Aorta (tissue), 5 donors: ENCODE data around the gene ZNF385B. TPM values are rescaled to one million over a fixed set of nuclear protein-coding genes. Genes with fewer than 3 reads are reported as not detected.

Source experiments
- ATAC-seq: fragments of 200-7000 bp; cut with Tn5 transposase; one replicate; pipeline ENCODE4 v1.9.1; 2022; ENCODE audit warnings: moderate library complexity; ENCODE audit not compliant: low FRiP score
- DNase-seq, 2 donors: peaks; one replicate each; pipeline ENCODE4 v3.0.0-alpha.2; 2020
- H3K27ac ChIP-seq, 2 donors: one replicate each; pipeline ENCODE4 v1.5.1; 2013; ENCODE audit warnings: low read length in 2 of 2, mild to moderate bottlenecking in 2 of 2, moderate library complexity in 2 of 2, control low read depth in 1 of 2, inconsistent platforms in 1 of 2, low read depth in 1 of 2
- H3K27me3 ChIP-seq, 2 donors: one replicate each; pipeline ENCODE4 v1.6.1; 2013; ENCODE audit warnings: control low read depth in 1 of 2, low read length in 1 of 2, mild to moderate bottlenecking in 1 of 2, moderate library complexity in 1 of 2; ENCODE audit not compliant: insufficient read depth in 2 of 2, control insufficient read depth in 1 of 2
- H3K36me3 ChIP-seq, 2 donors: one replicate each; pipeline ENCODE4 v1.6.1; 2013; ENCODE audit warnings: control low read depth in 1 of 2, low read length in 1 of 2, mild to moderate bottlenecking in 1 of 2; ENCODE audit not compliant: insufficient read depth in 2 of 2, control insufficient read depth in 1 of 2
- H3K4me1 ChIP-seq, 2 donors: one replicate each; pipeline ENCODE4 v1.6.1; 2013; ENCODE audit warnings: low read length in 2 of 2, control low read depth in 1 of 2, mild to moderate bottlenecking in 1 of 2, moderate library complexity in 1 of 2; ENCODE audit not compliant: insufficient read depth in 2 of 2, control insufficient read depth in 1 of 2
- H3K4me3 ChIP-seq, 2 donors: one replicate each; pipeline ENCODE4 v1.5.1; 2013; ENCODE audit warnings: low read length in 2 of 2, control low read depth in 1 of 2, mild to moderate bottlenecking in 1 of 2
- H3K9me3 ChIP-seq: one replicate; pipeline ENCODE4 v1.6.1; 2013; ENCODE audit warnings: mild to moderate bottlenecking, low read length; ENCODE audit not compliant: control insufficient read depth
- WGBS, 2 donors: extraction: QIAGEN DNeasy Blood & Tissue Kit; methylation state at CpG; one replicate each; pipeline ENCODE4 v1.1.7; 2013; 5-methylcytosine and 5-hydroxymethylcytosine counted together
- intact Hi-C, 2 donors: fragments of 100-400 bp; cut with DNase I; formaldehyde crosslinking; loops; one replicate each; pipeline versions ENCODE4 v1.14.2 to v1.15.0; 2022
- polyA plus RNA-seq, 2 donors: library from polyadenylated mRNA; stranded (reverse); fragments of 200-250 nt; gene quantifications; one replicate each; pipeline ENCODE4 v1.2.3, GENCODE V29; 2013
- total RNA-seq, 2 donors: library from RNA; stranded (reverse); fragmentation: NEBNext Ultra II Directional; extraction: Animal tissue kit (Norgen Biotek cat#: 25700); gene quantifications; one replicate each; pipeline ENCODE4 v1.2.1, GENCODE V29; 2021
- donor health status: healthy with polysubstance abuse.
- donor health status: Bipolar disorder and iron deficiency.
- donor health status: DM: no; HTN: no; CAD: no.
- donor health status: DM: no; HTN: no; CAD: no.
- donor health status: DM: yes; HTN: yes; CAD: no.

The ZNF385B gene
- total and polyA plus RNA-seq, 4 donors = 3.3 to 4.6 (median 4.0) TPM; not detected in 1

- H3K36me3 ChIP-seq = no peaks in the 10 kb centered on the region
- intact Hi-C loops = no loop called here
- DNase-seq (no peak), ATAC-seq (no peak)
- WGBS, 2 donors = 70 to 71% methylated on average over 6 of the region's 6 CpGs
- H3K27ac ChIP-seq = no peak overlapping the region
- H3K4me3 ChIP-seq = no peak overlapping the region
- no peaks in the 10 kb centered on the region for H3K9me3 ChIP-seq
- H3K27me3 ChIP-seq = no peaks in the 10 kb centered on the region
- H3K4me1 ChIP-seq = no peaks in the 10 kb centered on the region
These were observed 204.3 kb downstream of the ZNF385B start for GRCh38 chr2:179657068-179657595.

GRCh38 chr2:179655627-179656026 is 205.8 kb downstream of the ZNF385B start:
- no peaks in the 10 kb centered on the region for H3K9me3 ChIP-seq
- DNase-seq (no peak), ATAC-seq (no peak)
- H3K4me3 ChIP-seq = no peak overlapping the region
- no peaks in the 10 kb centered on the region for H3K27me3 ChIP-seq
- no peaks in the 10 kb centered on the region for H3K36me3 ChIP-seq
- WGBS, 2 donors = 54 to 73% methylated on average over 2 of the region's 2 CpGs
- no peaks in the 10 kb centered on the region for H3K4me1 ChIP-seq
- intact Hi-C loops = no loop called here
- no peak overlapping the region for H3K27ac ChIP-seq

GRCh38 chr2:179654806-179655205 is 206.6 kb downstream of the ZNF385B start:
- H3K36me3 ChIP-seq = no peaks in the 10 kb centered on the region
- no peak overlapping the region for H3K4me3 ChIP-seq
- no peaks in the 10 kb centered on the region for H3K27me3 ChIP-seq
- no peak for DNase-seq
- no peak for ATAC-seq
- 61 to 71% methylated on average over 2 of the region's 2 CpGs for WGBS, 2 donors
- H3K9me3 ChIP-seq = no peaks in the 10 kb centered on the region
- no peaks in the 10 kb centered on the region for H3K4me1 ChIP-seq
- intact Hi-C loops = no loop called here
- no peak overlapping the region for H3K27ac ChIP-seq

GRCh38 chr2:179652296-179652695 is 209.1 kb downstream of the ZNF385B start:
- Histone ChIP-seq H3K27me3 (no peaks in the 10 kb centered on the region), H3K9me3 (no peaks in the 10 kb centered on the region), H3K27ac (no peak overlapping the region), H3K36me3 (no peaks in the 10 kb centered on the region), H3K4me1 (peaks cover 0 to 2% of the 10 kb centered on the region in 2 donors), H3K4me3 (no peak overlapping the region)
- ATAC-seq (no peak), DNase-seq (no peak)
- intact Hi-C loops = no loop called here
- WGBS, 2 donors = 25 to 35% methylated on average over 2 of the region's 2 CpGs

- H3K9me3 ChIP-seq = no peaks in the 10 kb centered on the region
- no peaks in the 10 kb centered on the region for H3K36me3 ChIP-seq
- H3K4me3 ChIP-seq = no peak overlapping the region
- no peak for ATAC-seq
- H3K4me1 ChIP-seq = peaks cover 0 to 2% of the 10 kb centered on the region in 2 donors
- no peaks in the 10 kb centered on the region for H3K27me3 ChIP-seq
- H3K27ac ChIP-seq = no peak overlapping the region
- no peak for DNase-seq
- intact Hi-C loops = no loop called here
These were observed 211.0 kb downstream of the ZNF385B start for GRCh38 chr2:179650420-179650819.

GRCh38 chr2:179646862-179647587 is 214.4 kb downstream of the ZNF385B start:
- WGBS, 2 donors = 93% methylated on average over 3 of the region's 3 CpGs
- intact Hi-C loops = no loop called here
- DNase-seq = no peak
- ATAC-seq = no peak
- Histone ChIP-seq H3K27me3 (no peaks in the 10 kb centered on the region), H3K36me3 (no peaks in the 10 kb centered on the region), H3K4me1 (peaks cover 0 to 2% of the 10 kb centered on the region in 2 donors), H3K9me3 (no peaks in the 10 kb centered on the region), H3K4me3 (no peak overlapping the region), H3K27ac (no peak overlapping the region)

- DNase-seq (no peak), ATAC-seq (no peak)
- Histone ChIP-seq H3K27ac (no peak overlapping the region), H3K36me3 (no peaks in the 10 kb centered on the region), H3K9me3 (no peaks in the 10 kb centered on the region), H3K27me3 (no peaks in the 10 kb centered on the region), H3K4me1 (peaks cover 0 to 2% of the 10 kb centered on the region in 2 donors), H3K4me3 (no peak overlapping the region)
- intact Hi-C loops = no loop called here
- 90 to 92% methylated on average over 9 of the region's 9 CpGs for WGBS, 2 donors
These were observed 215.1 kb downstream of the ZNF385B start for GRCh38 chr2:179646173-179646769.

- Histone ChIP-seq H3K36me3 (no peaks in the 10 kb centered on the region), H3K27ac (no peak overlapping the region), H3K4me1 (peaks cover 0 to 2% of the 10 kb centered on the region in 2 donors), H3K4me3 (no peak overlapping the region), H3K27me3 (no peaks in the 10 kb centered on the region), H3K9me3 (no peaks in the 10 kb centered on the region)
- DNase-seq (no peak), ATAC-seq (no peak)
- 92 to 93% methylated on average over 2 of the region's 2 CpGs for WGBS, 2 donors
- intact Hi-C loops = no loop called here
These were observed 216.4 kb downstream of the ZNF385B start for GRCh38 chr2:179645047-179645446.

- ATAC-seq (no peak), DNase-seq (no peak)
- Histone ChIP-seq H3K9me3 (no peaks in the 10 kb centered on the region), H3K36me3 (no peaks in the 10 kb centered on the region), H3K4me3 (no peak overlapping the region), H3K27ac (no peak overlapping the region), H3K4me1 (no peaks in the 10 kb centered on the region), H3K27me3 (no peaks in the 10 kb centered on the region)
- 79 to 91% methylated on average over 2 of the region's 2 CpGs for WGBS, 2 donors
- intact Hi-C loops = no loop called here
These were observed 218.9 kb downstream of the ZNF385B start for GRCh38 chr2:179642462-179642861.
